Ishikawa (cell line): ENCODE measurements around the gene ZRANB1.

Experiments used
- CEBPB ChIP-seq: IDR thresholded peaks from 2 replicates; pipeline ENCODE4 v1.6.1; 2012
- CREB1 ChIP-seq: IDR thresholded peaks from 2 replicates; pipeline ENCODE4 v1.6.1; 2012; ENCODE audit warnings: low read depth
- EGR1 ChIP-seq: IDR thresholded peaks from 2 replicates; pipeline ENCODE4 v1.6.1; 2012
- EP300 ChIP-seq: IDR thresholded peaks from 2 replicates; pipeline ENCODE4 v1.6.1; 2012; ENCODE audit warnings: borderline replicate concordance
- FOXM1 ChIP-seq: IDR thresholded peaks from 2 replicates; pipeline ENCODE4 v1.6.1; 2012; ENCODE audit warnings: low read depth, borderline replicate concordance
- MAX ChIP-seq: IDR thresholded peaks from 2 replicates; pipeline ENCODE4 v1.6.1; 2012
- NFIC ChIP-seq: IDR thresholded peaks from 2 replicates; pipeline ENCODE4 v1.6.1; 2012
- RAD21 ChIP-seq: IDR thresholded peaks from 2 replicates; pipeline ENCODE4 v1.6.1; 2012; ENCODE audit warnings: low read depth
- REST ChIP-seq: IDR thresholded peaks from 2 replicates; pipeline ENCODE4 v1.6.1; 2012; ENCODE audit warnings: low read depth, mild to moderate bottlenecking
- TAF1 ChIP-seq: IDR thresholded peaks from 2 replicates; pipeline ENCODE4 v1.6.1; 2012; ENCODE audit warnings: low read depth, mild to moderate bottlenecking
- TCF12 ChIP-seq: IDR thresholded peaks from 2 replicates; pipeline ENCODE4 v1.6.1; 2012; ENCODE audit warnings: low read depth
- TEAD4 ChIP-seq: IDR thresholded peaks from 2 replicates; pipeline ENCODE4 v1.6.1; 2012
- USF1 ChIP-seq: IDR thresholded peaks from 2 replicates; pipeline ENCODE4 v1.6.1; 2012
- YY1 ChIP-seq: IDR thresholded peaks from 2 replicates; pipeline ENCODE4 v1.6.1; 2012; ENCODE audit warnings: low read depth
- ZBTB7A ChIP-seq: IDR thresholded peaks from 2 replicates; pipeline ENCODE4 v1.6.1; 2012; ENCODE audit warnings: low read depth

The ZRANB1 gene

GRCh38 chr10:124971276-124971675 lies 29.4 kb downstream of the ZRANB1 start:
- no peak for TF ChIP-seq USF1
- TF ChIP-seq EGR1 = no peak
- no peak for TF ChIP-seq FOXM1
- no peak for TF ChIP-seq EP300
- no peak for TF ChIP-seq CEBPB
- no peak for TF ChIP-seq MAX
- TF ChIP-seq TEAD4 = no peak
- TF ChIP-seq YY1 = no peak
- no peak for TF ChIP-seq NFIC
- no peak for TF ChIP-seq REST
- no peak for TF ChIP-seq TAF1
- no peak for TF ChIP-seq TCF12
- TF ChIP-seq CREB1 = no peak
- TF ChIP-seq ZBTB7A = no peak
- TF ChIP-seq RAD21 = no peak

- TF ChIP-seq YY1 (no peak), FOXM1 (no peak), ZBTB7A (no peak), TEAD4 (no peak), REST (no peak), NFIC (no peak), EGR1 (no peak), USF1 (no peak), CEBPB (no peak), CREB1 (no peak), MAX (no peak), EP300 (no peak), TAF1 (no peak), RAD21 (no peak), TCF12 (no peak)
Observed at GRCh38 chr10:124972637-124973036, 30.7 kb downstream of the ZRANB1 start.

GRCh38 chr10:124974131-124974530 lies 32.2 kb downstream of the ZRANB1 start:
- no peak for TF ChIP-seq FOXM1
- TF ChIP-seq ZBTB7A = no peak
- TF ChIP-seq TCF12 = no peak
- no peak for TF ChIP-seq CEBPB

- TF ChIP-seq USF1 (no peak), TCF12 (no peak), TEAD4 (no peak), NFIC (no peak), YY1 (no peak), EP300 (no peak), TAF1 (no peak), ZBTB7A (no peak), RAD21 (no peak), EGR1 (no peak), MAX (no peak), FOXM1 (no peak), CEBPB (no peak), CREB1 (no peak), REST (no peak)
Observed at GRCh38 chr10:124975977-124976514, 34.1 kb downstream of the ZRANB1 start.
